K562 (cell line): ENCODE results near the gene MYOM3.

Experiments used
- CBX2 ChIP-seq: fragments of 200-600 bp; sonication (generic); IDR thresholded peaks from one replicate; pipeline ENCODE4 v1.6.1; 2012; ENCODE audit warnings: mild to moderate bottlenecking, low read length, inconsistent platforms; ENCODE audit not compliant: insufficient read depth, poor library complexity, severe bottlenecking
- FOS ChIP-seq: IDR thresholded peaks from 3 replicates; pipeline ENCODE4 v1.6.1; 2011; ENCODE audit not compliant: insufficient read length; ENCODE audit errors: extremely low read depth
- KLF16 ChIP-seq: IDR thresholded peaks from 2 replicates; pipeline ENCODE4 v1.6.1; 2016; ENCODE audit warnings: antibody characterized with exemption
- NFIC ChIP-seq: fragments of 450-650 bp; IDR thresholded peaks from 2 replicates; pipeline ENCODE4 v1.6.1; 2017; ENCODE audit warnings: mild to moderate bottlenecking, inconsistent platforms

DNA sequence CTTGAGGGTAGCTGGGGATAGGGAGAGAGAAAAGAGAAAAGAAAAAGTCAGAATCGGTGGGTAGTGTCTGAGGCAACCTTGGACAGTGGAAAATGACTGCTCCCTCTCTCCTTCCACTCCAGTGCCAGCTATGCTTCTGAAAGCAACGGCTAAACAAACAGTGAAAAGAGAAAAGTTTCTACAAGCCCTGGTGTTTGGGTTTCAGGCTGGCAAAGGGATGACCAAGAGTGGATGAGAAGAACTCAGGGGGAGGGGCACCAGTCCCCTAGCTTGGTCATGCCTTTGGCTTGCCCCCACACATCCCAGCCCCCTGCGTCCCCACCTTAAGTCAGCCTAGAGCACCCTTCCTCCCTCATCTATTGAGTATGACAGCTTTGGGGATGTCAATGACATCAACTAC is 22.4 kb upstream of the MYOM3 start:
- no peak for TF ChIP-seq KLF16
- TF ChIP-seq CBX2 = no peak
- TF ChIP-seq NFIC = no peak
- no peak for TF ChIP-seq FOS
